ENCODE measurements around the gene GREB1. TPM values are rescaled to one million over a fixed set of nuclear protein-coding genes. Genes with fewer than 3 reads are reported as not detected.

The GREB1 gene
- total and polyA plus RNA-seq, 7 experiments from 2014 or later: 0.14 to 0.82 (median 0.25) TPM; not detected in 3

DNA sequence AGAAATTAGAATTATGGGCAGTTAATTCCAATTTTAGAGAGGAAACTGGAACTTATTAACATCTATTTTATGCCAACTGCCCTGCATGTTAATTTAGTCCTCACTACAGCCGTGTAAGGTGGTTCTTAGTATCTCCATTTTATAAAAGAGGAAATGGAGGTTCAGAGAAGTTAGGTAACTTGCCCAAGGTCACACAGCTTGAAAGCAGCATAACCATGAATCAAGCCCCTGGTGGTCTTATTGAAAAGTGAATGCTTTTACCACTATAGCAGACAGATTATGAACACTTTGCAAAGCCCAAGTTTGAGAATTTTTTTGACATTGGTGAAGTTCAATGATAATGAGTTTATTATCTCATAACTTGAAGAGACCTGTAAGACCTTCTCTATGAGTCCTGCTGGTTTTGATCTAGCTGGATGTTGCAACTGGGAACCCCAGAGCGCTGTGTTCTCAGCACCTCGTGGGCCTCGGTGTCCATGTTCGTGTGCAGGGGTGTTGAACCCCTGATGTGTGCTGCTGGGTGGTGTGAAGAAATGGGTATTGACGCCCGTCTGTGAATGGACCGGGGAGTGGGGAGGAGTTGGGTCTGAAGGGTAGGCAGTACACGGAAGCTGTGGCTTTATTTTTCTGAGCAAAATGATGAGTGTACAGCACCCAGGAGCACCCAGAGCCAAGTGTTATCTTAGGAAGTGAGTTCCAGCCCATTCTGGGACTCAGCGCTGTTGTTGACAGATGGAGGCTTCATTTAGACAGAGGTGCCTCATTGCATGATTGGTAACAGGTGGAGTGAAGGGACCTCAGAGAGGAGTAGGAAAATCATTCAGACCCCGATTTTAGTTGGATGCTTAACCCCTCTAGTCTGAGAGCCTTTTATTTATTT lies 9.7 kb downstream of the GREB1 start:
- Histone ChIP-seq H3K9me3 (ENCODE audit: control insufficient read depth in 2 of 3, low read length in 3 of 3) (no peaks in the 10 kb centered on the region), H3K27me3 (ENCODE audit: control insufficient read depth in 2 of 2, insufficient read depth in 2 of 2, low read length in 2 of 2) (no peaks in the 10 kb centered on the region), H3K36me3 (ENCODE audit: control insufficient read depth in 2 of 3, insufficient read depth in 3 of 3, low read length in 3 of 3) (no peaks in the 10 kb centered on the region), H3K27ac (ENCODE audit: low read depth, low read length) (no peak overlapping the region), H3K4me3 (ENCODE audit: low read length) (no peak overlapping the region), H3K4me1 (ENCODE audit: control insufficient read depth in 2 of 2, insufficient read depth in 2 of 2, low read length in 2 of 2) (no peaks in the 10 kb centered on the region)
- CTCF ChIA-PET: no interaction called here
- intact Hi-C loops (cut with micrococcal nuclease): no loop called here
- DNase-seq (no peak), ATAC-seq (no peak)
- Mint-ChIP-seq H3K9me3 (peaks cover 0 to 5% (median 0%) of the 10 kb centered on the region in 11 donors), H3K27ac (no peak overlapping the region), H3K27me3 (peaks cover 11 to 59% (median 40%) of the 10 kb centered on the region in 5 donors), H3K36me3 (no peaks in the 10 kb centered on the region), H3K4me1 (no peaks in the 10 kb centered on the region), H3K4me3 (no peak overlapping the region)
- POLR2A ChIA-PET: no interaction called here

DNA sequence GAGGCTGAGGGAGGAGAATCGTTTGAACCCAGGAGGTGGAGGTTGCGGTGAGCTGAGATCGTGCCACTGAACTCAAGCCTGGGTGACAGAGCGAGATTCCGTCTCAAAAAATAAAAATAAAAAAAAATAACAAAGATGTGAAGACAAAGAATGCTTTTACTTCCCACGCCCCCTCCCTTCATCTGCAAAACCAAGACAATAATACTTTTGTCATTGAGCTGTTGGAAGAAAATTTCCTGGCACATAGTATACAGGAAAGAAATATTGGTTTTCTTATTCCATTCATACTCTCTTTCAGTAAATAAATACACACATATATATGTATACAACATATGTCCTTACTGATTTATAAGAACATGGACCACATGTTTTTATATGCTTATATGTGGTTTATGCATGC lies 12.2 kb downstream of the GREB1 start:
- intact Hi-C loops (cut with micrococcal nuclease): no loop called here
- H3K27ac Mint-ChIP-seq: no peak overlapping the region

DNA sequence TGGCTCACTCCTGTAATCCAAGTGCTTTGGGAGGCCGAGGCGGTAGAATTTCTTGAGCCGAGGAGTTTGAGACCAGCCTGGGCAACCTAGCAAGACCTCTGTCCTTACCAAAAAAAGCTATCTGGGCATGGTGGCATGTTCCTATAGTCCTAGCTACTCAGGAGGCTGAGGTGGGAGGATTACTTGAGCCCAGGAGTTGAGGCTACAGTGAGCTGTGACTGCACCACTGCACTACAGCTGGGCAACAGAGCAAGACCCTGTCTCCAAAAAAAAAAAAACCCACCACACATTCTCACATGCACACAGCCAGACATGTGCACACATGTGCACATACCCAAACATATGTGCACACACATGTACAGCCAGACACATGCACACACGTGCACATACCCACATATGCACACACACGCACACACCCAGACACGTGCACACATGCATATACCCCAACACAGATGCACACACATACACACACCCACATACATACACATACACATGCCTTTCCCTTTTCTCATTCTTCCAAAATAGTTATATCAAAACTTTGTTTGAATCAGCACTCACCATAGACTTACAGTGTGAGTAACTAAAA lies 14.2 kb downstream of the GREB1 start:
- Mint-ChIP-seq H3K27ac (no peak overlapping the region), H3K9me3 (peaks cover 0 to 6% (median 2%) of the 10 kb centered on the region in 11 donors), H3K4me3 (no peak overlapping the region), H3K36me3 (no peaks in the 10 kb centered on the region), H3K27me3 (peaks cover 11 to 40% (median 31%) of the 10 kb centered on the region in 5 donors), H3K4me1 (no peaks in the 10 kb centered on the region)
- H3K9me3 ChIP-seq (ENCODE audit: control insufficient read depth in 2 of 3, low read length in 3 of 3): no peaks in the 10 kb centered on the region
- H3K27ac ChIP-seq (ENCODE audit: low read depth, low read length): no peak overlapping the region
- H3K4me1 ChIP-seq (ENCODE audit: control insufficient read depth in 2 of 2, insufficient read depth in 2 of 2, low read length in 2 of 2): no peaks in the 10 kb centered on the region
- DNase-seq (no peak), ATAC-seq (no peak)
- no peaks in the 10 kb centered on the region for H3K36me3 ChIP-seq (ENCODE audit: control insufficient read depth in 2 of 3, insufficient read depth in 3 of 3, low read length in 3 of 3)
- intact Hi-C loops (cut with micrococcal nuclease): no loop called here
- no peaks in the 10 kb centered on the region for H3K27me3 ChIP-seq (ENCODE audit: control insufficient read depth in 2 of 2, insufficient read depth in 2 of 2, low read length in 2 of 2)
- CTCF ChIA-PET: no interaction called here
- no peak overlapping the region for H3K4me3 ChIP-seq (ENCODE audit: low read length)
- POLR2A ChIA-PET: no interaction called here

More for the DNA sequence above, 12.2 kb downstream of the GREB1 start:
- no peak overlapping the region for H3K27ac ChIP-seq (ENCODE audit: low read depth, low read length)
- Mint-ChIP-seq H3K9me3 (peaks cover 0 to 6% (median 1%) of the 10 kb centered on the region in 11 donors), H3K27me3 (peaks cover 11 to 47% (median 41%) of the 10 kb centered on the region in 5 donors), H3K4me1 (no peaks in the 10 kb centered on the region), H3K36me3 (no peaks in the 10 kb centered on the region), H3K4me3 (no peak overlapping the region)
- no peaks in the 10 kb centered on the region for H3K36me3 ChIP-seq (ENCODE audit: control insufficient read depth in 2 of 3, insufficient read depth in 3 of 3, low read length in 3 of 3)
- ChIA-PET CTCF (no interaction called here), POLR2A (no interaction called here)
- H3K27me3 ChIP-seq (ENCODE audit: control insufficient read depth in 2 of 2, insufficient read depth in 2 of 2, low read length in 2 of 2): no peaks in the 10 kb centered on the region
- H3K4me1 ChIP-seq (ENCODE audit: control insufficient read depth in 2 of 2, insufficient read depth in 2 of 2, low read length in 2 of 2): no peaks in the 10 kb centered on the region
- no peak for ATAC-seq
- no peak for DNase-seq
- no peaks in the 10 kb centered on the region for H3K9me3 ChIP-seq (ENCODE audit: control insufficient read depth in 2 of 3, low read length in 3 of 3)
- no peak overlapping the region for H3K4me3 ChIP-seq (ENCODE audit: low read length)

DNA sequence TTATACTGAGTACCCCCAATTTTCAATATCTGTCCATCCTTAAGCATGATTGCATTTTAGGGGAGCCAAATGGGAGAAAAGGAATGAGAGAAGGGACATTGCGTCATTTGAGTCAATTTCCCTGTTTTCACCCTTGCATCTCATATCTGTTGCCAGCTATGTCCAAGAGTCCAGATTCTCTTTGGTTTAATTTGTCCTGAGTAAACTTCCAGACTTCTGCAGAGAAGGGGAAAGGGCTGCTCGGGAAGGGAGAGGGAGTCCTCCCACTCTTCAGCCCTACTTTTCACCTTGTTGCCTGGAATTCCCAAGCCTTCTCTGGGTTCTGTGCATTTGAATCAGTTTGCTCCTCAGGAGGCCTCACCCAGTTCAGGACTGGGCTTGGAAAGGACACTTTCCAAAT lies 16.5 kb downstream of the GREB1 start:
- no peak overlapping the region for H3K27ac Mint-ChIP-seq
- H3K27me3 Mint-ChIP-seq: peaks cover 24 to 51% (median 40%) of the 10 kb centered on the region in 5 donors
- H3K4me1 Mint-ChIP-seq: peaks cover 0 to 5% (median 0%) of the 10 kb centered on the region in 7 donors
- peaks cover 0 to 6% (median 3%) of the 10 kb centered on the region in 11 donors for H3K9me3 Mint-ChIP-seq
- Histone ChIP-seq H3K27me3 (ENCODE audit: control insufficient read depth in 2 of 2, insufficient read depth in 2 of 2, low read length in 2 of 2) (no peaks in the 10 kb centered on the region), H3K4me1 (ENCODE audit: control insufficient read depth in 2 of 2, insufficient read depth in 2 of 2, low read length in 2 of 2) (no peaks in the 10 kb centered on the region), H3K36me3 (ENCODE audit: control insufficient read depth in 2 of 3, insufficient read depth in 3 of 3, low read length in 3 of 3) (no peaks in the 10 kb centered on the region), H3K9me3 (ENCODE audit: control insufficient read depth in 2 of 3, low read length in 3 of 3) (no peaks in the 10 kb centered on the region), H3K27ac (ENCODE audit: low read depth, low read length) (no peak overlapping the region), H3K4me3 (ENCODE audit: low read length) (no peak overlapping the region)
- H3K36me3 Mint-ChIP-seq: no peaks in the 10 kb centered on the region
- intact Hi-C loops (cut with micrococcal nuclease): no loop called here
- CTCF ChIA-PET: no interaction called here
- POLR2A ChIA-PET: no interaction called here
- ATAC-seq (no peak), DNase-seq (no peak)
- H3K4me3 Mint-ChIP-seq: no peak overlapping the region

DNA sequence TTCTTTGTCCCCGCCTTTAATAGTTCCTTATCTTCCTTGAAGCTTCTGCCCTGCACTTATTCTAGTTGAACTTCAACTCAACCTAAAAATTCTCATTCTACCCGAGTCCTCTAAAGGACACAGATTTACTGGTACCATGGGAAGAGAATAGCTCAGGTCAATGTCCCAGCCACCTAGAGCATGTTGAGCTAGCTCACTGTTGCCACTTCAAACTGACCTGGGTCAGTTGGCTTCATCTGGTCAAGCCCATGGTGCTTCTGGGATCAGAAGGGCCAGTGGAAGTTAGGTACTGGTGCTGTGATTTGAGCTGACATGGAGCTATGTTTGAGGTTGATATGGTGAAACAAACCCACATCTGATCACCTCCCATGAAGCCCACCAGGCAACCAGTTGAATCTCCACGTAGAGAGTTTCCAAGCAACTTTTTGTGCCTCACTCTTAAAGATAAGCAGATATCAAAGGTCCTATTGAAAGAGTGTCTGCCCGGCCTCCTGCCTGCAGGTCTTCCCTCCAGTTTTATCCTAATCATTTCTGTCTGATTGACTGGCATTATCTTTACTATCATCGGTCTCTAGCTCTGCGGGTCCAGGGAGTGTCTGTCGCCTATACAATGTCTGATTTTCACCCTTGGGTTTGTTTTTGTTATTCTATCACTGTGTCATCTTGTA lies 17.2 kb downstream of the GREB1 start:
- Histone ChIP-seq H3K36me3 (ENCODE audit: control insufficient read depth in 2 of 3, insufficient read depth in 3 of 3, low read length in 3 of 3) (no peaks in the 10 kb centered on the region), H3K27me3 (ENCODE audit: control insufficient read depth in 2 of 2, insufficient read depth in 2 of 2, low read length in 2 of 2) (no peaks in the 10 kb centered on the region), H3K4me3 (ENCODE audit: low read length) (no peak overlapping the region), H3K4me1 (ENCODE audit: control insufficient read depth in 2 of 2, insufficient read depth in 2 of 2, low read length in 2 of 2) (no peaks in the 10 kb centered on the region), H3K27ac (ENCODE audit: low read depth, low read length) (no peak overlapping the region), H3K9me3 (ENCODE audit: control insufficient read depth in 2 of 3, low read length in 3 of 3) (no peaks in the 10 kb centered on the region)
- CTCF ChIA-PET: no interaction called here
- Mint-ChIP-seq H3K4me3 (no peak overlapping the region), H3K9me3 (peaks cover 0 to 6% (median 3%) of the 10 kb centered on the region in 11 donors), H3K36me3 (no peaks in the 10 kb centered on the region), H3K4me1 (peaks cover 0 to 5% (median 0%) of the 10 kb centered on the region in 7 donors), H3K27ac (no peak overlapping the region), H3K27me3 (peaks cover 32 to 58% (median 43%) of the 10 kb centered on the region in 5 donors)
- DNase-seq (no peak), ATAC-seq (no peak)
- POLR2A ChIA-PET: no interaction called here
- intact Hi-C loops (cut with micrococcal nuclease): no loop called here

DNA sequence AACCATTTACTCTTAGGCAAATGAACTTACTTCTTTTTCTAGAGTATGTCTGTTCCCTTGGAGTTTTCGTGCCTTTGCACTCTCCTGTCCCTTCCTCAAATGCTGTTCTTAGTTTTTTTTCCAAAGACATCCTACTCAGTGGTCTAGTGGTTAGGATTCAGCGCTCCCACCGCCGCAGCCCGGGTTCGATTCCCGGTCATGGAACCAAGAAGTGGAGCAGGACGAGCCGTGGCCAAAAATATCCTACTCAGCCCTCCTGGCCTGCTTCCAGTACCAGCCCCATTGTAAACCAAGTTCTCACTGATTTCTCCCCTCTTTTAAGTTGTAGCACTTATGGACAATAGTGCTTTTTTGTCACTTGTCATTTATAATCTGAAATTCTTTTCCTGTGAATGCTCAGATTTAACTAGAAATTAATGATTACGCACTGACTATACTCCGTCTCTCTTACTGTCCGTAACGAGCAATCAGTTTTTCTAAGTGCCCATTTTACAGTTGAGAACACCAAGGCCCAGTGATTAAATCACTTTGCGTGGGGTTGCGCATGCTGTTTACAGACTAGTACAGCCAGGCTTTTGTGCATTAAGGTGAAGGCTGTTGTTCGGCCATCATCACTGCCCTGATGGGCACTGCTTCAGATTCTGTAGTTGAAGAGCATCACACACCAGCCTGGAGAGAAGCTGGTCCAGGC lies 17.9 kb downstream of the GREB1 start:
- no peaks in the 10 kb centered on the region for H3K27me3 ChIP-seq (ENCODE audit: control insufficient read depth in 2 of 2, insufficient read depth in 2 of 2, low read length in 2 of 2)
- Mint-ChIP-seq H3K36me3 (no peaks in the 10 kb centered on the region), H3K9me3 (peaks cover 0 to 6% (median 3%) of the 10 kb centered on the region in 11 donors), H3K27ac (no peak overlapping the region), H3K4me3 (no peak overlapping the region), H3K27me3 (peaks cover 37 to 65% (median 49%) of the 10 kb centered on the region in 5 donors), H3K4me1 (peaks cover 0 to 5% (median 0%) of the 10 kb centered on the region in 7 donors)
- H3K4me3 ChIP-seq (ENCODE audit: low read length): no peak overlapping the region
- H3K27ac ChIP-seq (ENCODE audit: low read depth, low read length): no peak overlapping the region
- no peaks in the 10 kb centered on the region for H3K9me3 ChIP-seq (ENCODE audit: control insufficient read depth in 2 of 3, low read length in 3 of 3)
- ATAC-seq (no peak), DNase-seq (no peak)
- no peaks in the 10 kb centered on the region for H3K36me3 ChIP-seq (ENCODE audit: control insufficient read depth in 2 of 3, insufficient read depth in 3 of 3, low read length in 3 of 3)
- ChIA-PET POLR2A (no interaction called here), CTCF (no interaction called here)
- H3K4me1 ChIP-seq (ENCODE audit: control insufficient read depth in 2 of 2, insufficient read depth in 2 of 2, low read length in 2 of 2): no peaks in the 10 kb centered on the region
- intact Hi-C loops (cut with micrococcal nuclease): no loop called here

Data from naive thymus-derived CD4-positive, alpha-beta T cell (primary cell).